IMR-90 (cell line): ENCODE data around the gene ADRB2.

Experiments used
- CEBPB ChIP-seq: IDR thresholded peaks from 2 replicates; pipeline ENCODE4 v1.6.1; 2012; ENCODE audit warnings: low read depth, low read length, improper control_type of control experiment
- CHD1 ChIP-seq: IDR thresholded peaks from 2 replicates; pipeline ENCODE4 v1.6.1; 2012; ENCODE audit warnings: low read depth, low read length, improper control_type of control experiment
- RAD21 ChIP-seq: IDR thresholded peaks from 2 replicates; pipeline ENCODE4 v1.6.1; 2012; ENCODE audit warnings: low read length, improper control_type of control experiment
- TF ChIP-seq, protein P1 (sequence below): conservative IDR thresholded peaks from 2 replicates; pipeline ENCODE4 v1.5.1; 2012; ENCODE audit warnings: mild to moderate bottlenecking, low read depth, low read length, improper control_type of control experiment

DNA sequence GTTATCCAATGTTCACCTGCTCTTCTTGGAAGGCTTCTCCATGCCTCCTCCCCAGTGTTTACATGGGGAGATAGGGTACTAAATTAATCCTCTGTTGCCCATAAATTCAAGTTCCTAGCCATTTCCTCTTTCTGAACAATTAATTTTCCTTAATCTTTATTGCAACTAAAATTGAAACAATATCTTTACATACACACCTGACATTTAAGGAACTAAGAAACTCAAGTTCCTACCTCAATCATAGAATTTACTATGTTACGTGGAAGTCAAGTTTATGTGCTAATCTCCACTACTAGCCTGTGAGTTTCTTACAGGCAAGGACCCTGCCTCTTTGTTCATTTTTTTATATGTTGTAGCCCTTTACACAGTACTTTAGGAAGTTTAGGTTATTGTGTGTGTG, 10.1 kb upstream of the ADRB2 start:
- TF ChIP-seq RAD21 (no peak), CHD1 (no peak), CEBPB (no peak)
- TF ChIP-seq, protein P1, sequence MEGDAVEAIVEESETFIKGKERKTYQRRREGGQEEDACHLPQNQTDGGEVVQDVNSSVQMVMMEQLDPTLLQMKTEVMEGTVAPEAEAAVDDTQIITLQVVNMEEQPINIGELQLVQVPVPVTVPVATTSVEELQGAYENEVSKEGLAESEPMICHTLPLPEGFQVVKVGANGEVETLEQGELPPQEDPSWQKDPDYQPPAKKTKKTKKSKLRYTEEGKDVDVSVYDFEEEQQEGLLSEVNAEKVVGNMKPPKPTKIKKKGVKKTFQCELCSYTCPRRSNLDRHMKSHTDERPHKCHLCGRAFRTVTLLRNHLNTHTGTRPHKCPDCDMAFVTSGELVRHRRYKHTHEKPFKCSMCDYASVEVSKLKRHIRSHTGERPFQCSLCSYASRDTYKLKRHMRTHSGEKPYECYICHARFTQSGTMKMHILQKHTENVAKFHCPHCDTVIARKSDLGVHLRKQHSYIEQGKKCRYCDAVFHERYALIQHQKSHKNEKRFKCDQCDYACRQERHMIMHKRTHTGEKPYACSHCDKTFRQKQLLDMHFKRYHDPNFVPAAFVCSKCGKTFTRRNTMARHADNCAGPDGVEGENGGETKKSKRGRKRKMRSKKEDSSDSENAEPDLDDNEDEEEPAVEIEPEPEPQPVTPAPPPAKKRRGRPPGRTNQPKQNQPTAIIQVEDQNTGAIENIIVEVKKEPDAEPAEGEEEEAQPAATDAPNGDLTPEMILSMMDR, result no peak
